Hepatocyte (in vitro differentiated cells): ENCODE results near the gene ZBTB7C.

Source experiments
- EZH2phosphoT487 ChIP-seq: fragments of 200-600 bp; sonication (generic); IDR thresholded peaks from one replicate; pipeline ENCODE4 v1.6.1; 2018; ENCODE audit warnings: antibody characterized with exemption, mild to moderate bottlenecking, low read depth, moderate library complexity; ENCODE audit not compliant: unreplicated experiment, severe bottlenecking
- TF ChIP-seq, protein P1 (sequence below): fragments of 200-600 bp; sonication (generic); IDR thresholded peaks from 2 replicates; pipeline ENCODE4 v1.5.1; 2016; ENCODE audit warnings: antibody characterized with exemption, mild to moderate bottlenecking; ENCODE audit not compliant: poor library complexity

GRCh38 chr18:48201337-48202005 is 207.7 kb downstream of the ZBTB7C start:
- TF ChIP-seq, protein P1, sequence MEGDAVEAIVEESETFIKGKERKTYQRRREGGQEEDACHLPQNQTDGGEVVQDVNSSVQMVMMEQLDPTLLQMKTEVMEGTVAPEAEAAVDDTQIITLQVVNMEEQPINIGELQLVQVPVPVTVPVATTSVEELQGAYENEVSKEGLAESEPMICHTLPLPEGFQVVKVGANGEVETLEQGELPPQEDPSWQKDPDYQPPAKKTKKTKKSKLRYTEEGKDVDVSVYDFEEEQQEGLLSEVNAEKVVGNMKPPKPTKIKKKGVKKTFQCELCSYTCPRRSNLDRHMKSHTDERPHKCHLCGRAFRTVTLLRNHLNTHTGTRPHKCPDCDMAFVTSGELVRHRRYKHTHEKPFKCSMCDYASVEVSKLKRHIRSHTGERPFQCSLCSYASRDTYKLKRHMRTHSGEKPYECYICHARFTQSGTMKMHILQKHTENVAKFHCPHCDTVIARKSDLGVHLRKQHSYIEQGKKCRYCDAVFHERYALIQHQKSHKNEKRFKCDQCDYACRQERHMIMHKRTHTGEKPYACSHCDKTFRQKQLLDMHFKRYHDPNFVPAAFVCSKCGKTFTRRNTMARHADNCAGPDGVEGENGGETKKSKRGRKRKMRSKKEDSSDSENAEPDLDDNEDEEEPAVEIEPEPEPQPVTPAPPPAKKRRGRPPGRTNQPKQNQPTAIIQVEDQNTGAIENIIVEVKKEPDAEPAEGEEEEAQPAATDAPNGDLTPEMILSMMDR: no peak
- no peak for TF ChIP-seq EZH2phosphoT487
